ENCODE results near the gene TCERG1. TPM values are rescaled to one million over a fixed set of nuclear protein-coding genes. Genes with fewer than 3 reads are reported as not detected.
"Not testable (repeated sequence)": the region's sequence is repeated elsewhere in the genome, so short reads cannot be mapped to it uniquely, and the experiment has no call there.

The TCERG1 gene
- polyA plus RNA-seq, 1 donor: 184 TPM

DNA sequence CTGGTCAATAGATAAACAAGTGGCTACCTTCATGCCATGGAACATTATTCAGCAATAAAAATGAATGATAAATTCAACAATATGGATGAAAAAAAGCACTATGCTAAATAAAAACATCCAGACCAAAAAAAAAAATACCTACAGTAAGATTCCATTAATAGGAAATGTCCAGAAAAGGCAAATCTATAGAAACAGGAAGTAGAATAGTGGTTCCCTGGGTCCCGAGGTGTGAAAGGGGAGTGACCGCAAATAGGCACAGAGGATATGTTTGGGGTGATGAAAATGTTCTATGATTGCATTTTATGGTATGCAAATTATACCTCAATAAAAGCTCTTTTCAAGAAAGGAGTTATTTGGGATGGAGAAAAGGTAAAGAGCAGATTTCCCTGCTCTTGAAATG is 72.4 kb downstream of the TCERG1 start:
- no peak for DNase-seq

DNA sequence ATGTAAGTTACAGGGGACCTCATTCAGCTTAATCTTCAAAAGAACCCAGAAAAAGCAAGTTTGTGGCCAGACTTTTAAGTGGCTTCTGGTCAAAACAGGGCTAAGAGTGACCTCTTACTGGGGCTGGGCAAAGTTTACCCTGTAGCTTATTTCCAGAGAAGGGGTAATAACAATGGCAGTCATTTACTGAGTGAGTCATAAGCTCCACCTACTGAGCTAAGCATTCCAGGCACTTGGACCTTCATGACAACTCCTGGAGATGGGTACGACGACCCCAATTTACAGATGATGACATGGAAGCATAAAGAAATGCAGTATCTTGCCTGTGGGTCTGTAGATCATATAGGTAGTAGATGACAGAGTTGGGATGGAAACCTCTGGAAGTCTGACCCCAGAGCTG is 73.6 kb downstream of the TCERG1 start:
- DNase-seq: no peak

DNA sequence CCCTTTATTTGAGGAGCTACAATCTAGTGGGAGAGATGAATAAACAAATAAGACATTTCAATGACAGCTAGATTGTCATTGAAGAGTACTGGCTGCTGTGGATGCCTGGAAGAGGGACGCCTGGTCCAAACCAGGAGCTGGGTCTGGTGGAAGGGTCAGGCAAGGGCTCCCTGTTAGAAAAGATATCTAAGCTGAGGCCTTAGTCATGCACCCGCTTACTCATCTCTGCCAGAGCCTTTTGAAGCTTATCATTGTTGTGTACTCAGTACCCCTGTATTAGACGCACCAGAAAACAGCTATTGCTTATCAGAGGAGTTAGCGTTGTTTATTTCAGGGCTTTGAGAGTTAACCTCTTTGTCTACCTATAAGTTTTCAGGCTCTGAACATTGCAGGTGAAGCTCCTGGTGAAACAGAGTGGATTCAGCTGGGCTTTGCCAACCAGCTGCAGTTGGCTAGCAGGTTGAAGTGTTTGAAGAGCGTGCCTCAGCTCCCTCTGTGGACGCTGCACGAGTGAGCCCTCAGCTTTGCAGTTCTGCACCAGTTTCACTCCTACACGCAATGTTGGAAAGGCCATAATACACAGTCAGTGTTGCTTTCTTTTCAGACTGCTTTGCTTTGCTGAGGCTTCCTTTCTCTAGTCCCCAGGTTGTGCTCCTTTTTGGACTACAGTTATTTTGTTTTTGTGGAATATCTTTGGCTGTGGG is 74.4 kb downstream of the TCERG1 start:
- no peak for DNase-seq

DNA sequence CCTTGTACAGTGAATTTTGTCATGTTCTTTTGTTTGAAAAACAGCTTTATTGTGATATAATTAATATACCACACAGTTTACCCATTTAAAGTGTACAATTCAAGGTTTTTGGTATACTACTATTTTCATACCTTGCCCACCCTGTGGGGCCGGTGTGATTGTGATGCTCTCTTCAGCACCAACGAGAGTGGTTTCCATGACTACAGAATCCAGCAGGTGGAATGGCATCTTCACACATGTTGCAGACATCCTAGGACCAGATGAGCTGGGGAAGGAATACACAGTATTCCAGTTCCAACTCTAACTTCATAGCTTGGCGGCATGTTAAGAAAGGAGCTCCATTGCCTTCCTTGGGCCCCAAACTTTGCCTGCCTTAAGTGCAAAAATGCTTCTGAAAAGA is 76.6 kb downstream of the TCERG1 start:
- no peak for DNase-seq

DNA sequence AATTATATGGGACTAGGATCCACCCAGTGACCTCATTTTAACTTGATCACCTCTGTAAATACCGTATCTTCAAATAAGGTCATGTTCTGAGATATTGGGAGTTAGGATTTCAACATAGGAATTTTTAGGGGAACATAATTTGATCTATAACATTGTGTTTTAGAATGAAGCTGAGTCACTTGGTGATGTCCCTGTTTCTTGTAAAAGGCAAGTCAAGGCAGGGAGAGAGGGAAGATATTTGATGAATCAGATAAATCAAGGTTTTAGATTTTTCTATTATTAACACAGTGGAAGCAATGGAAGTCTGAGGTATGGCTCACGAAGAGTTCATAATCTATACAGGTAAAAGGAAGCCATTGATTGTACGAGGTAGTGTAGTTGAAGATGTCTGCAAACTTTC is 80.7 kb downstream of the TCERG1 start:
- DNase-seq: no peak

DNA sequence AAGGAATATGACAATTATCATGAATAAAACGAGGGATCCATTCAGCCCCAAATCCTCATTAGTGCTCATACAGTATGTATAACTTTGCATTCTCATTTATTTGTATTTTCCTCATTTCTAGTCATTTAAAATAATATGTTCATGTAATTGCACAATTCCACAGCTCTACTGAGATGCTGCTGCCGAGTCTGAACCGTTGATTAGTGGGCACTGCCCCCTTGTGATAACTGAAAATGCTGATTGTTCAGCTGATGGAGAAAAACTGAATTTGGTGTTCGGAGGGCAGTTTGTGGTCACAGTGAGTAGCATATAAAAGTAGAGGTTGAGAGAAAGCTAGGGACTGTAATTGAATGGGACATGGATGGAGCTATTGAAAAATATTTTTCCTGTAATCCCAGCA is 81.1 kb downstream of the TCERG1 start:
- DNase-seq: no peak

DNA sequence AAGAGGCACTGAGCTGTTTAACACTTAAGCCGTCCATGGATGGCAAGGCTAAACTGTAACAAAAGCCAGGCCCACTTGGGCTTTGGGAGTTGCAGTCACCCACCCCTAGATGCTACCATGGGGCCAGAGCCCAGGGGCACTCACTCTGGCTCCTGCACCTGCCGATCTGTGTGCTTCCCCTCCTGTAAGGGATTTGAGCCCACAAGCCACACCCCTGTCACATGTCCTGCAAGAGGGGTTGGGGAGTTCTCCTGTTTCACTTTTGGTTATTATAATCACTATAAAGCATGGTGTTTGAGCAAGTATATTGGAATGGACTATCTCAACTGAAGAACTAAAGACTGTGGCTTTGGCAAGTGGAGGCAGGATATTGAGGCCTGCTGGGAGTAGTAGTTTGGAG is 82.9 kb downstream of the TCERG1 start:
- no peak for DNase-seq

DNA sequence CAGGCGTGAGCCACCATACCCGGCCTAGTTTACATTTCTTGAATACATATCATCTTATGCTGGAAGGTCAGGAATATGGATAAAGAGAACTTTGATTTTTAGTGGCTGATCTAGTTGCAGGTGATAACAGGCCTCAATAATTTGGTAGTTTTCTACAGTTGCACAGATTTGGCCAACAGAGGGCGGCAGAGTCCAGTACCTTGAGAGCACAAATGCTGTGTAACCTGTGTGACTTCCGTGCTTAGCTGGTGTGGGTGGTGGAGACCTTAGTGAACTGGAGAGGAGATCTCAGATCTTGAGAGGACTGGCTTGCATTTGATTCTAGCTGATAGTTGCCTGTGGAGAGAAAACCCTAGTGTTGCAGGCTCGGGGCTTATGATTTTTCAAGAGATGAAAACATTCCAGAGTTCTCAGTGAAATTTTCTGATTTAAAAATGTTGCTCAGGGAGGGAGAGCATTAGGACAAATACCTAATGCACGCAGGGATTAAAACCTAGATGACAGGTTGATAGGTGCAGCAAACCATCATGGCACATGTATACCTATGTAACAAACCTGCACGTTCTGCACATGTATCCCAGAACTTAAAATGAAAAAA is 86.2 kb downstream of the TCERG1 start:
- peak; percentile 57 for DNase-seq

DNA sequence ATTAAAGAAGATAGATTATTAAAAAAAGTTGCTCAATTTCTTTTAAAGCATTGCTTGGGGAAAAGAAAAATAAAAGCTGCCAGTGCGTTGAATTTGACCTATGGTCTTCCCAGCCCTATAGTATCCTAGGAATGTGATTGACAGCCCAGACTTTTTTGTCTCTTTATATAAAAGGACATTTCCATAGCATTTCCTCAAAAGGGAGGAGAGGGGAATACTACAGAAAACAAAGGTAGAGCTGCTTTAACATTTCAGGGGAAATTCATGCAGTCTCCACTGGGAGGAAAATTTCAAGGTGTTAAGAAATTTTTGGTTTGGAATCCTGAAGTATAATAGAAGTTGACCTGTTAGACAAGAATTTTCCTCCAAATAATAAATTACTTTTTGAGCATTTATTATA is 86.7 kb downstream of the TCERG1 start:
- DNase-seq: no peak

DNA sequence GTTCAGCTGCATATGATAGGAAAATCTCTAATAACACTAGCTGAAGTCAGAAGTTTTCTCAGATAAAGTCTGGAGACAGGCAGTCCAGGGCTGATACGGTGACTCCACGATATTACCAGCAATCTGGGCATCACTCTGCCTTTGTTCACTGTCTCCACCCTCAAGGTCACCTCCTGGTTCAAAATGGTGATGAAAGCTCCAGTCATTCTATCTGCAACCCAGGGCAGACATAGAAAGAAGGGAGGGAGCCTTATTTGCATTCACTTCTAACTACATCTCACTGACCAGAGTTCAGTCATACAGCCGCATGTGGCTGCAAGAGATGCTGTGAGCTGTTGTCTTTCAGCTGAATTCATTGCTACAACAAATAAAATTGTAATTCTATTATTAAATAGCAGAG is 91.3 kb downstream of the TCERG1 start:
- DNase-seq: no peak

DNA sequence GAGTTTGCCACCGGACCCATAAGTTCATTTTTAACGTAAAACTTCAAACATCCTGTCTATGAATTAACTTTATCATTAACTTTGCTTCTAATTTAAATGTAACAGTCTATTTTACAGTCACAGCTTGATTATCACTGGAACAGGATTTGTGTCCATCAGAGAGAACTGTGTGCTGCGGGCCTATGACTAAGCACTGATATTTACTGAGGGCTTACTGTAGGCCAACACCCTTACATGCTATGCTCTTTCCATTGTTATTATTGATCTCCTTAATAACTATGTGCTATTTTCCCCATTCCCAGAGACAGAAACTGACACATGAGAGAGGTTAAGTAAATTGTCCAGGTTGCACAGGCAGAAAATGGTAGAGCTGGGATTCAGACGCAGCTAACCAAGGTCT is 92.8 kb downstream of the TCERG1 start:
- DNase-seq: no peak

DNA sequence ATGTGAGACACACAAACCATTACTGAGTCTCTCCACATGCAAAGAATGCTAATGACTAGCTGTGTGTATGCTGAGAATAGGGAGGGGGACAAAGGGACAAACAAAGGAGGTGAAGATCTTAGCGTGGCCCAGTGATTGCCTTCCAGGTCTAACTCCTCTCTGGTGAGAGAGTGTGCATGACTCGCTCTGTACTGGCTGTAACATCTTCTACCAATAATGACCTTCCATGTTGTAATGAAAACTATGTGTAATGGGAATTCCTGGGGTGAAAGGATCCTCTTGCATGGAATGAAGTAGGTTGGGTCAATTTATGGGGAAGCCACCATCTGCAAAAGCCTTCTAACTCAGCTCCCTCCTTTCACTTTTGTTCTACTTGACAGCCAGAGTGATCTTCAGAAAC is 93.3 kb downstream of the TCERG1 start:
- DNase-seq: no peak

DNA sequence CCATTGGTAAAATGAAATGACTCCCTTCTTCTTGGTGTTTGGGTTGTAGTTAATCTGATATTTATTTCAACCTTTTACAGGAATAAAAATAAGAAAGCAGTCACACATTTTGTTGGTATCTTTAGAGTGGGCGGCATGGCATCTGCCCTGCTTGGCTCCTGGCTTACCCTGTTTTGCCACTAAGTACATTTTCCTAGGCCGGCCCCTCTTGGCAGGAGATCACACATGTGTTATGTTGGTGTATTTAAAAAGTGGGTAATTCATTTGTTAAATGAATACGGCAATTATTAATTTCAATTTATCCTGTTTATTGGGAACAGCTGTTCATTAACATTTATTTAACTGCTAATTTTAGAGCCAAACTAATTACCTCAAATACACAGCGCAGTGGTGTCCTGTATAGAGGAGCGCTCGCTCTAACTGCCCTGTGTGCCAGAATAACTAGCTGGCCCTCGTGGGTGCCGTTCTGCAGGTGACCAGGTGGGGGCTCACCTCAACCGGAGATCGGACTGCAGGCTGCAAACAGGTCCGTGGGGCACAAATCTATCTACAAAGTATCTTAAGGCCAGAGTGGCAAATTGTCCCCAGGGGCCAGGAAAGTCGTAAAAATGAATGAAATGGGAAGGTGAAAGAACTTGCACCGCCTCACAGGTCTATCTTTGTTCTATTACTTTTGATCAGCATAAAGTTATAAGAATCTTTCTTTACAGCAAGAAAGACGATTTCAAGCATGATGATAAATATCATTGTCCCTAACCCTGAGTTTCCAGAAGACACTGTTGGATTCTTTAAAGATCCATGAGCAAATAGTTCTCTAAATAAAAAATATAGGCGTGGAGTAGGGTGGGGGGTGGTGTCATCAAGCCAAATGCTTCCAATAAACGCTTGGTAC is 95.1 kb downstream of the TCERG1 start:
- peak; percentile 39 for DNase-seq

DNA sequence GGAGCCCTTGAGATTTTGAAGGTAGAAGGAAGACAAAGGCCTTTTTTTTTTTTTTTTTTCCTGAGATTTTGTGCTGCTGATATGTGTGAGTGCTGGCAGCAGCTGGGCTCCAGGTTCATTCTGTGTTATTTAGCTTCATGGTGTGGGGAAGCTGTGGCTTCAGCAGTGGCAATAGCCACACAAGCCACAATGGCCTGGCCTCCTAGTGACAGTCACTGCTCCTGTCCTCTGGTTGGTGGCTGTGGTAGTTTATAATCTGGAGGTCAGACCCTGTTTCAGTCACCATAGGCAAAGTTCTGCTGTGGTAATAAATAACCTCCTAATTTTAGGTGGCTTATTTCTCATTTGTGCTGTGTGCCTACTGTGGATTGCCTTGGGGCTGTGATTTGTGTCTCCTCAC is 97.1 kb downstream of the TCERG1 start:
- DNase-seq: no peak

DNA sequence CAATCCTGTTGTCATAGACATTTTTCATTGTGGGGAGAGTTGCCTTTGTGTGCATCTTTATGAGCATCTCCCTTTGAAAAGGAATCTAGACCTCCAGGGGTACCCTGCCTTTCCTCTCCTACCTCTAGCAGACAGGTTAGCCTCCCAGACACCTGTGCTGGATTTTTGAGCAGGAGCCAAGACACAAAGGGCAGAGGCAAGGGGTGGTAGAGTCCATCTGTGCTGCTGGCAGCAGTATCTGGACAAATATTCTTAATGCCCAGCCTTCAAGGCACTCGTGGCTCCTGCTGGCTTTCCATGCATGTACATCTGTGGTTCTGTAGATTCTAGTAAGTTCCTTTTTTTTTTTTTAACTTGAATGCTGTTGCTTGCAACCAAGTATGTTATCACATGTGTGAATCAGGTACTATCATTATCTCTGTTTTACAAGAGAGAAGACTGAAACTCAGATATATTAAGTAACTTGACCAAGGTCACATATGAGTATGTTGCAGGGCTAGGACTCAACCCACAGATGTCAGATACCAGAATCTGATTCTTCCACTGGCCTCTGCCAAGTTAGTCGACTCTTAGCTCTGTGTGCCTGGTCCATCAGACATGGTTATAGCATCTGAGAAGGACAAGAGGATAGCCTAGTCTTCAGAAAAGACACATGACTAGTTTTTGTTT is 101.8 kb downstream of the TCERG1 start:
- DNase-seq: no peak

DNA sequence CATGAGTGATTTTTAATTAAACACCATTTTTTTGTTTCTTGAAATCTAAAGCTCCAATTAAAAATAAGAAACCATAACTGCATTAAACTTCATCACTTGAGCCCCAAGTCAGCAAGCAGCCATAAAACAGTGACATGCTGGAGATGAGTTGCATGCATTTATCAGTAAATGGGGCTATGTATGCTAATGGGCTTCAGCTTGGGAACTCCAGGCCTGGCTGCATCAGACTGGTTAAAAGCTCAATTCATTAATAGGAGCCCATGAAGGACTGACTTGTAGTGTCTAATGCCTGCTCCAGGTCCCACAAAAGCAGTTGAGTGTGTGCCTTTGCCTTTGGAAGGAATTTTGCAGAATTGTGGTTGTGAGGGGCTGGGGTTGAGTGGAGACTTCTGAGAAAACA is 102.5 kb downstream of the TCERG1 start:
- DNase-seq: no peak

DNA sequence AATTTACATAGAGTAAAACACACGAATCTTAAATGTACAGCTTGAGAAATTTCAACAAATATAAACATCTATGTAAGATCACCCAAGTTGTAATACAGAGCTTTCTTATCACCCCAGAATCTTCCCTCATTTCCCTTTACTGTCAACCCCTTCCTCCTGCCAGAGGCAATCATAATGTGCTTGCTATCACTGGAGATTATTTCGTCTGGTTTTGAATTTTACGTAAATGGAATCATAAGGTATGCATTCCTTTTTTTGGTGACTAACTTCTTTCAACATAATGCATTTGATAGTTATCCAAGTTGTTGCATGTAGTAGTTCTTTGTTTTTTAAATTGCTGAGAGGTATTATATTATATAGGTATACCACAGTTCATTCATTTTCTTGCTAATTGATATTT is 106.3 kb downstream of the TCERG1 start:
- no peak for DNase-seq

DNA sequence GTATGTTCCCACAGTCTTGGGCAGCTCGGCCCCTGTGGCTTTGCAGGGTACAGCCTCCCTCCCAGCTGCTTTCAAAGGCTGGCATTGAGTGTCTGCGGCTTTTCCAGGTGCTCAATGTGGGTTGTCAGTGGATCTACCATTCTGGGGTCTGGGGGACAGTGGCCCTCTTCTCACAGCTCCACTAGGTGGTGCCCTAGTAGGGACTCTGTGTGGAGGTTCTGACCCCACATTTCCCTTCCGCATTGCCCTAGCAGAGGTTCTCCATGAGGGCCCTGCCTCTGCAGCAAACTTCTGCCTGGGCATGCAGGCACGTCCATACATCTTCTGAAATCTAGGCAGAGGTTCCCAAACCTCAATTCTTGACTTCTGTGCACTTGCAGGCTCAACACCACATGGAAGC is 109.8 kb downstream of the TCERG1 start:
- not testable (repeated sequence) for DNase-seq

DNA sequence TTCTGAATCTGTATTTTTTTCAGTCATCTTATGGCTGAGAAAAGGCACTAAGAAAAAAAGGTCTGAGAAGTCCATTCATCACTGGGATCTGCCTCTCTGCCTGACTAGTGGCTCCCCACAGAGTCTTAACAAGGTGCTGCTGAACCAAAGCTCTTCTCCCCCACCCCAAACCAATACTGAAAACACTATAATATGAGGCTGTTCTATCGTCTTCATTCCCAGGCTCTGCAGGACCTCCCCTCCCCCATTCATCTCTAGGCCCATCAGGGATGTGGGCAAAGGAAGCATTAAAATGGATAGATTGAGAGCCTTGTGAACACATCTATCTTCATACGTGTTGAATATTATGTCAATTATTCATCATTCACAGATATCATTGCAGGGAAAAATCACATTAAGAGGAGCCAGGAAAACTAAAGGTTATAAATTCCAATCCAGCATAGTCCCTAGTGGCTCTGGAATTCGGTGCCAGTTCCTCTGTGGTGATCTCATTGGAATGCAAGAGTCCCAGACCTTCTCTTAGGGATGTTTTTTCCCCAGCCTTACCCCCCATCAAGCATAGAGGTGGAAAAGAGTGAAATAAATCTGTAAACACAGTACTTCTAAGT is 113.2 kb downstream of the TCERG1 start:
- DNase-seq: no peak
